ENCODE data around the gene AP3M1.

Gene AP3M1

DNA sequence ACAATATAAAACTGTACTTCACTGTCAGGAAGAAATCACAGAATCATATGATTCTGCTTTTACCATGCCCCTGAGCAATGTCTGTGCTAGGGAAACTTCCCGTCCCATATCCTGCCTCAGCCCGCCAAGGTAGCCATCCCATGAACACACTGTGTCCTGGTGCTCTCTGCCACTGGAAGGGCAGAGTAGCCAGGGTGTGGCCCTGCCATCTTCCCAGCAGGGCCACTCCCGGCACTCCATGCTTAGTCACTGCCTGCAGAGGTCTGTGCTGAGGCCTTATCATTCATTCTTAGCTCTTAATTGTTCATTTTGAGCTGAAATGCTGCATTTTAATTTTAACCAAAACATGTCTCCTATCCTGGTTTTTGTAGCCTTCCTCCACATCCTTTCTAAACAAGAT, 31.8 kb downstream of the AP3M1 start:
- DNase-seq (ENCODE audit: low spot score) = no peak

DNA sequence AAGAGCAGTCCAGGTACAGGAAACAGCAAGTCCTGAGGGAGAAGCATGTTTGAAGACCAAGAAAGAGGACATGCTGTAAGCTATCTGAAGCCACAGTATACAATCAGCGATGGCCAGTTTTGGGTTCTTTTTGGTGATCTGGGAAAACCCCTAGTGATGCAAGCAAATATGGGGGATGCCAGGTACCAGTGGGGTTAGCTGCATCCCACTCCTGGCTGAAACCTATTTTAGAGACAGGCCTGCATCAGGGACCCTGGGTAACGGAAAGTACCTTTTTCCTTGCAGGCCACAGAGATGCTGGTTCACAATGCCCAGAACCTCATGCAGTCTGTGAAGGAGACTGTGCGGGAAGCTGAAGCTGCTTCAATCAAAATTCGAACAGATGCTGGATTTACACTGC, 32.9 kb downstream of the AP3M1 start:
- DNase-seq (ENCODE audit: low spot score) = no peak

DNA sequence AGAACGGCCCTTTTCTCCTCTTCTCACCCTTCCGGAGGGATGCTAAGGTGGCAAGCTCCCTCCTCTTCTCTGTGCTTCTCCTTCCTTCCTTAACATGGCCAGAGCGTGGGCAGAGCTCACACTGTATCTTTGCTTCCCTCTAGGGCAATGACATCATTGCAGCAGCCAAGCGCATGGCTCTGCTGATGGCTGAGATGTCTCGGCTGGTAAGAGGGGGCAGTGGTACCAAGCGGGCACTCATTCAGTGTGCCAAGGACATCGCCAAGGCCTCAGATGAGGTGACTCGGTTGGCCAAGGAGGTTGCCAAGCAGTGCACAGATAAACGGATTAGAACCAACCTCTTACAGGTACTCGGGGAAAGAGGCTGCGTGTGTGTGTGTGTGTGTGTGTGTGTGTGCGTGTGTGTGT, 36.6 kb downstream of the AP3M1 start:
- no peak for DNase-seq (ENCODE audit: low spot score)

DNA sequence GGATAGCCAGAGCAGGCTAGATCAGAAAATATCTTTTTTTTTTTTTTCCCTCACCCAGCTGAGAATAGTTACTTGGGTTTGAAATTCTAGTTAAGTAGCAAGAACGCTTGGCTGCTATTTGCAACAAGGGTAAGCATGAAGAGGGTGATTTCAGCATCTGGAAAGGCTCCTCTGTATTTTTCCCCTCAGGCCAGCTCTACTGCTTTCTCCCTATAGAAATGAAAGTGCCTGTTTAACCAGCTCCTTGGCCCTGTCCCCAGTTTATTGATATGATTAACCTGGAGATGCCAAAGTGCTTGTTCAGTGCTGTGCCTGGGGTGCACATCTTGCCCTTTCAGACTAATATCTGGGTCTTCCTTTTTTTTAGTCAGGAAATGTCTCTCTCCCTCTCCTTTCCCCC, 37.1 kb downstream of the AP3M1 start:
- DNase-seq (ENCODE audit: low spot score) = no peak

DNA sequence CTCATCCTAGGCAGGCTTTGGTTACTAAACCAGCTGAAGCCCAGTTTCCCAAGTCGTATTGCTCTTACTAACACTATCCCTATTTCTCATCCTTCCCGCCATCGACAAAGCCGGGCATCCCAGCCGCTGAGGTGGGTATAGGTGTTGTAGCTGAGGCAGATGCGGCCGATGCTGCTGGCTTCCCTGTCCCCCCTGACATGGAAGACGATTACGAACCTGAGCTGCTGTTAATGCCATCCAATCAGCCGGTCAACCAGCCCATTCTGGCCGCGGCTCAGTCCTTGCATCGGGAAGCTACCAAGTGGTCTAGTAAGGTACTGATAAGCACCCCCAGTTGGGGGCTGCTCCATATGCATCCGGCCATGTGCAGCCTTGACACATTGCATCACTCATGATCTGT, 38.8 kb downstream of the AP3M1 start:
- no peak for DNase-seq (ENCODE audit: low spot score)

DNA sequence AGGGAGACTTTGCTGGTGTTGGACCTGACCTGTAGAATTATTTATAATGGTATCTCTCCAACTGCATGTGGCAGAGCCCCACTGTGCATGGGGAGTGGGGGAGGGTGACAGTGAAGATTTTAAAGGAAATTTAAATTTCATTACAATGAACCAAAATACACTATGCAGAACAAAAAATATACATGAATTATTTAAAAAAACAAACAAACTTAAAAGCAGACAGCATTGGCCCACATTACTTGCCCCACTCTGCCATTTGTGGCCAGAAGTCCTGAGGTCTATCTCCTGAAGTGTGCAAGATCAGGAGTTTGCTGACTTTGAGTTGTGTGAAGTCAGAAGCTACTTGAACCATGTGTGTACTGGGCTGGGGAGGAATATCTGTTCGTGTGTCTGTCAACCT, 40.5 kb downstream of the AP3M1 start:
- no peak for DNase-seq (ENCODE audit: low spot score)

DNA sequence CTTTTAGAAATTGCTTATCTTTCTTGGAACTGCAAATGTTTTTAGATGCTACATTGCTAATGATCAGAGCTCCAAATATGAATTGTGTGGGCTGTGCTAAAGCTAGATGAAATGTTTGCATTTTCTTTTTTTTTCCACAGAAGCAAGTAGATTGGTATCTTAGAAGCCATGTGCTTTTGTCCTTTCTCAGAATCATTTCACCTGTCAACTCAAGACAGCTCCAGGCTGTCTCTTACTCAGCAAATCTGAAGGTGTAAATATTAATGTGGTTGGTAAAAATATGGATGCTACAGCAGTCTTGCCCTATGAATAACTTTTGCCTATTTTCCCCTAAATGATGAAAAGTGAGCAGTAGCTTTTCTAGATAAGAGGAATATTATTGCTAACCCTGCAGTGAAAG, 41.2 kb downstream of the AP3M1 start:
- DNase-seq (ENCODE audit: low spot score) = no peak

DNA sequence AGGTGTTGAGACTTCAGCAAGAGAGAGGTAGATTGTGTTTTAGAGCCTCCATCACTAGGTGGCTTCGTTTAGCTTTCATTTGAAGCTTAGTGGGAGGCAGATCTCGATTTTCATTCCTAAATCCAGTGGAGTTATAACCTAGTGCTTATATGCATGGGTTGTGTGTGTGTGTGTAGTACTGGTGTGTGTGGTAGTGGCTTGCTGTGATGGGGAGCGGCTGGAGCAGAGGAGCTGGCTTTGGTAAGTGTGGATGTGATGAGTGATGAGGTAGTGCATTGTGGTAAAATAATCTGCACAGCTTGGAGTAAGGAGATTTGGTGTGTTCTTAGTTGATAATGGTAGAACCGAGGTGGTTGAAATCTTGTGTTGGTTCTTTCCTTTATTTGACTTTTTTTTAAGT, 43.2 kb downstream of the AP3M1 start:
- DNase-seq (ENCODE audit: low spot score) = no peak

DNA sequence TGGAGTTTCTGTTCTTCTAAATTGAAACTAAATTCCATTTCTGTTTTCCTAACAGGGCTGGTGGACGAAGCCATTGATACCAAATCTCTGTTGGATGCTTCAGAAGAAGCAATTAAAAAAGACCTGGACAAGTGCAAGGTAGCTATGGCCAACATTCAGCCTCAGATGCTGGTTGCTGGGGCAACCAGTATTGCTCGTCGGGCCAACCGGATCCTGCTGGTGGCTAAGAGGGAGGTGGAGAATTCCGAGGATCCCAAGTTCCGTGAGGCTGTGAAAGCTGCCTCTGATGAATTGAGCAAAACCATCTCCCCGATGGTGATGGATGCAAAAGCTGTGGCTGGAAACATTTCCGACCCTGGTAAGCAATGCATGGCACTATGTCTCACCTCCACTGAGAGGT, 45.6 kb downstream of the AP3M1 start:
- no peak for DNase-seq (ENCODE audit: low spot score)

DNA sequence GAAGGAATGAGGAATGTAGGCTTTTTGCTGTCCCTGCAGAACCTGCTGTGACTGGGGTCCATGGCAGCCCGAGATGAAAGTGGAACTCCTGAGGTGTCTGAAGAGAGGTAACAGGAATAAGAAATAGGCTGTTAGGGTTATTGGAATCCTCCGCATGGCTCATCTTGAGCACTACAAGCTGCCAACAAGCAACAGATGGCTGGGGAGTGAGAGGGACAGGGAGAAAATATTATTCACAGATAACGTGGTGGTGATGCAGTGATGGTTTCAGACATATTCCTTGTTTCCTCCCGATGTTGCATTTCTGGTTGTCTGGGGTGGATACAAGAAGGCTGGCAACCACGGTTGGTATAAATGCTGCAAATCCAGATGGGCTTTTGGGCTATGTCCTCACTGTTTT, 46.1 kb downstream of the AP3M1 start:
- DNase-seq (ENCODE audit: low spot score) = no peak

DNA sequence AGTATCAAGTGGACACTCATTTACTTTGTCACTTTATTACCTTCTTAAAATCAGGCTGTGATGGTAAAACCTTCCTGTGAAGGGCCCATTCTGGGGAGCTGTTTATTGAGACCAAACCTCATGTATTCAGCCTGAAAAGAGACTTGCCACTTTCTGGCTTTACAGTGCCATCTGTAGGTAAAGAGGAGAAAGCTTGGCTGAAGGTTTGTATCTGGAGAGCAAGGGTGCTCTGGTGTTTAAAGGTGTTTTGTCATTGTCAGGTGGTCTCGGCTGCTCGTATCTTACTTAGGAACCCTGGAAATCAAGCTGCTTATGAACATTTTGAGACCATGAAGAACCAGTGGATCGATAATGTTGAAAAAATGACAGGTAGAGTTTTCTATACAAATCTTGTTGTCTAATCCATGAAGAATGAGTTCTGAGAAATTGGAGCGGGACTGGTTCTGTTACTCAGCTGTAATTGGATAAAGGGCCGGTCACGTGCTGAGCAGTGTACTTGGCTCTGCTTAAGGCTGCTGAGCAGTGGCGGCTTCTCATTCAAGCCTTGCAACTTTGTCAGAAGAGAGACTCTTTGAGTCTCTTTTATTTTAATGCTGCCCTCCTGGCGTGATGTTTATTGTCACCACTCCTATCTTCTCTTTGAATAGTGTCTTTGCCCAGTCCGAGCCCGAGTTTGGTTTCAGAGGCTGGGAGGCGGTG, 46.9 kb downstream of the AP3M1 start:
- DNase-seq (ENCODE audit: low spot score) = peak; percentile 18

DNA sequence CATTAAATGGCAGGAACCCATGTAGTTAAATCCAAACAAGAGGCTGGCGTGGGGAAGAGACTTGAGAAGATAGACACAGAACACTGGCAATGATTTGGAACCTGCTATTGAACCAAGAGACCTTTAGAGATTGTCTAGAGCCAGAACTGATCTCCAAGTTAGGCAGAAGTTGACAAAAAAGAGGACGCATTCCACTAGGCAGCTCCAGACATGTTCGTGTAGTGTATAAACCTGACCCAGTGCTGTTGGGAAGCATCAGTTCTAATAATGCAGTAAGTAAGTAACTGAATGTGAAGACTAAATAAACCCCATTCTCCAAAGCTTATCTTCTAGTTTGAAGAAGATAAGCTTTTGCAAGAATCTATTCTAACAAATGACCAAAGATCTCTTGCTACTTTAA, 50.8 kb downstream of the AP3M1 start:
- DNase-seq (ENCODE audit: low spot score) = no peak

DNA sequence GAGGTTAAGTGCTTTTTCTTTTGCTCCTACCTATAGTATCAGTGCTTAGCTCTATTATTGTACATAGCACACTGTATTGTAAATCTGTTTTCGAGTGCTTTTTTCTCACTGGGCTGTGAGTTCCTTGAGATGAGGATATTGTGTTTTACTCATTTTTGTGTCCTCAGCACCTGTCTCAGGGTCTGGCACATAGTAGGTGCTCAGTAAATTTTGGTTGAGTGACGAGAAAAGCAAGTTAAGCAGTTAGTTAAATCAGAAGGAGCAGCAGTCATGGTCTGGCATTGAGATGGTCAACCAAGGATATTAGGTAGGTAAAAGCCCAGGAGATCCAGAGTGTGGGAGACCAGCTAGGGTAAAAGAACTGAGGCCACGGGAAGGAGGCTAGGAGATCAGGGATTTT, 51.2 kb downstream of the AP3M1 start:
- DNase-seq (ENCODE audit: low spot score) = no peak

DNA sequence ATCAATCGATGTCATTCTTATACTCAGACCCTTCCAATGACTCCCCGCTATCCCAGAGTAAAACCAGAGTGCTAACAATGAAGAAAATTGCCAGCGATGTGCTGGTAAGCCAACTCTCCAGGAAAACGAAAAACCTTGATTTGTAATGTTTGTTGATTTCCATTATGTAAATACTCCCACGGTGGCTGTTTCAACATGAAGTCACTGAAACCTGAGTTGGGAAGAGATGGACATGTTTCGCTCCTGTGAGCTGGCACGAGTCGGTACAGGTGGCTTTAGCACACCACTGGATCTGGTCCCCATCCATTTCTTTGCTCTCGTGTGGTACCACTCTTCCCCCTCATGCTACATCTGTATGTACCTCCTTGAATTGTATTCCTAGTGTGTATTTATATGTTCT, 52.9 kb downstream of the AP3M1 start:
- DNase-seq (ENCODE audit: low spot score) = no peak

DNA sequence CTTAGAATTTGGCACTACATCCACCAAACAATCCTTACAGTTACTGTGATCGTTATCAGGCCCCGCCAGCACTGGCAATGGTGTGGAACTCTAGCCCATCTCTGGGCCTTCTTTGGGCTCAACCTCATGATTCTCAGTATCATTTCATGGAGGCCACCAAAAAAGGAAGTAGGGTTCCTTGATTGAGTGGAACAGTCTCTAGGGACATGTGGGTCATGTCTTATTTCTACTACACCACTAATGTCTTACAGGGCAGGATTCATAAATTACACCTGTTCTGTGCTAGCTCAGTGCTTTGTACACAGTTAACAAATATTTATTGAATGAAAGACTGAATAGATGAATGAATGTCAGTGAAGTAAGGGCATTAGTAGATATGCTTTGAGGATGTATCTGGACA, 53.9 kb downstream of the AP3M1 start:
- no peak for DNase-seq (ENCODE audit: low spot score)

DNA sequence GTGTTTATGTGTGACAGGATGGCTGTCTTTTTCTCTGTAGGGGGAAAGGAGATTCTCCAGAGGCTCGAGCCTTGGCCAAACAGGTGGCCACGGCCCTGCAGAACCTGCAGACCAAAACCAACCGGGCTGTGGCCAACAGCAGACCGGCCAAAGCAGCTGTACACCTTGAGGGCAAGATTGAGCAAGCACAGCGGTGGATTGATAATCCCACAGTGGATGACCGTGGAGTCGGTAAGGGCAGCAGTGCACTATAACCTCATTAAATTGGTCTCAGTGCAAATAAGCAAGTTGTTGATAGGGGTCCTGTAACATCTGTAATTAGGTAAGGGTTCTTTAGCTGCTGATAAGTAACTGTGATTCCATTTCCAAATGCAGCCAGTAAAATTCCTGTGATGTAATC, 56.4 kb downstream of the AP3M1 start:
- no peak for DNase-seq (ENCODE audit: low spot score)

DNA sequence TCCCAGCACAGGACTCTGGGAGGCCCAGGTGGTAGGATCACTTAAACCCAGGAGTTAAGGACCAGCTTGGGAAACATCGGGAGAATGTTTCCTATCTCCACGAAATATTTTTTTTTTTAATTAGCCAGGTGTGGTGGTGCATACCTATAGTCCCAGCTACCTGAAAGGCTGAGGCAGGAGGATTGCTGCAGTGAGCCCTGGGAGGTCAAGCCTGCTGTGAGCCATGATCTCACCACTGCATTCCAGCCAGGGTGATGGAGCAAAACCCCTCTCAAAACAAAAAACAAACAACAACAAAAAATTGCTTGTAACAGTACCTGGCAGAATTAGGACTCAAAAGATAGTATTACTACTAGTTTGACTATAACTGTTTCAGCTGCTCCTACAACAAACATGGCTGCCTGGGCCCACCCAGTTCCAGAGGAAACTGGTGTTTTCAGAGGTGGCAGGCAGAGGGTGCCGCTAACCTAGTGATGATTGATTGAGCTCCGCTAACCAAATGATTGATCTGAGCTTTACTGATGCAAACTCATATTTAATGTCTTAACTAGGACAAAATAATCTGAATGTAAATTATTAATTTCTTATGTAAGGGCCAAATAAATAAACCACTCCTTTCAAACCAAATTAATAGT, 57.0 kb downstream of the AP3M1 start:
- DNase-seq (ENCODE audit: low spot score) = no peak

DNA sequence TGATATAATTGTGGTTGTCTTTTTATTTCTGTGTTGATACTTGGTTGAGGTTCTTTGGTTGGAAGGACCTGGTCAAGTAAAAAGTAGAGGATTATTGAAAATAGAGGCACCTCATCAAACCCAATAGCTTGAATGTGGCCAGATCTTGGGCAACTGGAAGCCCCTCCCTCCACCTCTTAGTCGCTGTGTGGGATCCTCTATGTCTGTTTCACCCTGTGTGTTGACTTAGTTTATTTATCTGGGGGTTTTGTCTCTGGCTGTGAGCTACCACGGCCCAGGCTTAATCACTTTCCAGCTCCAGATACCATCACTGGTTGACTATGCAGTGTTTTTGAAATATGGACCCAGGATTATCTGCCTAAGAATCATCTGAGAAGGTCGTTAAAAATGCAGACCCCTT, 58.3 kb downstream of the AP3M1 start:
- DNase-seq (ENCODE audit: low spot score) = no peak

DNA sequence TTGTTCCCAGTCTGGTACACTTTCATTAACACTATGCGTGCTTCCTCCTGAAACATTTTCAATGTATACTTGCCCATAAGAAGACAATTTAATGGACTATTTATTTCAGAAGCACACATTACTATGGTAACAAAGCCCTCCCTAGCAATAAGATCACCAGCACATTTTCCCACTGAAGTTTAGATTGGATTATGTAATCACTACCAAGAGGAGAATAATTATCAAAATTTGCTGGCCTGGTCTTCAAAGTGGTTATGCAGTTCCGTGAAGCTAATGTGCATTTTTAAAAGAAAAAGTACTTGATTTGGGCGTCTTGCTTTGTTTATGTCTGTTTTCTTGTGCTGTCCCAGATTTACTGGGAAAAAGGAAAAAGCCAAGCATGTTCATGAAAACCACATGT, 61.9 kb downstream of the AP3M1 start:
- DNase-seq (ENCODE audit: low spot score) = no peak

DNA sequence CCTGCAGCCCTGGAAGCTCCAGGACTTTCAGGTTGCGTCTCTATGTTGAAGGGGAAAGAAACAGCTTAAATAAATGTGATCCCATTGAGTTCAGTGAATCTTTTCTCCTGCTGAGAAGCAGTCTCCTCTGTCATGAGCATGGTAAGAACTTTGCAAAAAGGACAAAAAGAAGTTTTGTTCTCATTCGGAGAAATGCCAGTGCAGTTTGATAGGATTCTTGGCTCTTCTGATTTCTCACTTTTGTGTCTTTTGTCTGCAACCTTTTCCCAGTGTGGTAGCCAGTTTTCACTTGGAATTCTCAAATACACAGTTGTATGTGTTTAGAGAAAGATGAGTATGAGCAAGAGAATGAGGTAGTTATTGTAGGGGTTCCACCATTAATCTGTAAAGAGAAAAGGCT, 64.3 kb downstream of the AP3M1 start:
- DNase-seq (ENCODE audit: low spot score) = no peak

DNA sequence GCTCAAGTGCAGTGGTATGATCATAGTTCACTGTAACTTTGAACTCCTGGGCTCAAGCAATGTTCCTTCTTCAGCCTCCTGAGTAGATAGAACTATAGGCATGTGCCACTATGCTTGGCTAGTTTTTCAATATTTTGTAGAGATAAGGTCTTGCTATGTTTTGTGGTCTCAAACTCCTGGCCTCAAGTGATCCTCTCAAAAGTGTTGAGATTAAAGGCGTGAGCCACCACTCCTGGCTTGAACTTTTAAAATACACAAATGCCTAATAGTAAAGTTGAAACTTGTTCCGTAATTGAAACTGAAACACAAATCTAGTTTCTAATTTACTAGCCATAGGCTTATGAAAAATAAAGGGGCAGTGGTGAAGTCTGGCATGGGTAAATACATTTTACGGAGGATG, 65.7 kb downstream of the AP3M1 start:
- DNase-seq (ENCODE audit: low spot score) = no peak

DNA sequence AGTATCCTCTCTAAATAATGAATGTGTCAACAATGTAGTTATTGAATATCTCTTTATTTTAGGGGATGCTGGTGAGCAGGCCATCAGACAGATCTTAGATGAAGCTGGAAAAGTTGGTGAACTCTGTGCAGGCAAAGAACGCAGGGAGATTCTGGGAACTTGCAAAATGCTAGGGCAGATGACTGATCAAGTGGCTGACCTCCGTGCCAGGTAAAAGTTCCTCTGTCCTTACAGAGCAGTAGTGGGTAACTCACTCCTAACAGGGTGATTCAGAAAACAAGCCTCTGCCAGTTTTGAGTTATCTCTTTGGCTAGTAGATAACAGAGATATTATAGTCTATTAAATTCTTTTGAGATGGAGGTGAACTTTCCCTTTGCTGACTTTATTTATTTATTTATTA, 67.3 kb downstream of the AP3M1 start:
- no peak for DNase-seq (ENCODE audit: low spot score)

DNA sequence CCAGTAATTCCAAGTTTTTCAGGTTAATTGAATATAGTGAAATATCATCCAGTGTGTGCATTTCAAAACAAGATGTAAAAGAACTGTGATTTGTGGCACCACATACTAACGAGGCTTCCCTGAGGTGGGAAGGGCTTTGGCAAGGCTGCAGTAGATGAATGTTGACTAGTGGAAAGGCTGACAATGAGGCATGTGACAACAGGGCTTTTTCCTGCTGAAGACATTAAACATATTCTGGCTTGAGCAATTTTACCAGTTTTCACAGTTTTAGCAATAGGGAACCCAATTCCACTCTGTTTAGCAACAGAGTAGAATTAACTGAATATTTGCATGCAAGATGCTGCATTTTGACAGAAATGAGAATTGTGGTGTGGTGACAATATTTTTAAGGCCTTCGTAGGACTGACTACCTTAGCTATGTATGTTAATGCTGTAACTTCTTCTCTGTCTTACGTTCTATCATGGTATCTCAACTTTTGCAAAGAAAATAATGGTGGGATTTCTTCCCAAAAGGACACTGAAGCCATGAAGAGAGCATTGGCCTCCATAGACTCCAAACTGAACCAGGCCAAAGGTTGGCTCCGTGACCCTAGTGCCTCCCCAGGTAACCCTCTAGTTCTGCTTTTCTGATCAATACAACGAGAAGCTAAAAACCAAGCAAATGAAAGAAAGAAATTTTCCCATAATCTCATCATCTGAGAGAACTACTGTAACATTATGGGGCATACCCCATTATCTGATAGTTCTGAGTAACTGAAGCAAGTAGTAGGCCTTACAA, 68.5 kb downstream of the AP3M1 start:
- DNase-seq (ENCODE audit: low spot score) = no peak

Measured in SK-N-DZ (cell line).